ENCODE measurements around the gene PARG.
"Not testable (repeated sequence)": the region's sequence is repeated elsewhere in the genome, so short reads cannot be mapped to it uniquely, and the experiment has no call there.

The PARG gene

GRCh38 chr10:49941447-49942338, at the start of gene PARG, which contains the start of gene TIMM23B:
Gene PARG (minus strand): TSS chr10:49942027. CDS start chr10:49941725, 302 bp downstream.
Gene TIMM23B (plus strand): TSS chr10:49942053. CDS start chr10:49942195, 142 bp downstream.
- peak; percentile 76 to 78 for DNase-seq (ENCODE audit: low read depth in 2 of 2)

DNA sequence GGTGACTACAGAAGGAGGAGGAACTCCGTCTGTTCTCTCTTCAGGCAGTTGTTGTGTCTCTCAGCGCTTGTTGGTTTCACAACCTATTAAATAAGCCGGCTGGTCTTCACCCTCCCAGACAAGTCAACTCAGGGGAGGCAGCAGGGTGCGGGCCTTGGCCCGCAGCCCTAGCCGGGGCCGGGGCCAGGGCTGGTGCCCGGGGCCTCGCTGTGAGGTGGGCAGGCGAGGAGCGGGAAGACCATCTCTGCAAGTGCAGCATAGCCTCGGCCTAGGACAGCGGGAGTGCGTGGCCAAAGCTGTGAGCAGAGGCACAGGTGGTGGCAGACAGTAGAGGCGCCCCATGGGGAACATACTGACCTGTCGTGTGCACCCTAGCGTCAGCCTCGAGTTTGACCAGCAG, 46.5 kb upstream of the PARG start, which contains the start of gene AGAP6:
AGAP6 (plus strand) TSS at position 31 of the 400 bp plus-strand sequence; CDS start at position 341, 310 bp downstream.
- DNase-seq (ENCODE audit: low read depth in 2 of 2) = not testable (repeated sequence)

GRCh38 chr10:49987207-49987606, 45.4 kb upstream of the PARG start:
- not testable (repeated sequence) for DNase-seq (ENCODE audit: low read depth in 2 of 2)

- not testable (repeated sequence) for DNase-seq (ENCODE audit: low read depth in 2 of 2)
Observed at GRCh38 chr10:49977756-49978155, 35.9 kb upstream of the PARG start.

DNA sequence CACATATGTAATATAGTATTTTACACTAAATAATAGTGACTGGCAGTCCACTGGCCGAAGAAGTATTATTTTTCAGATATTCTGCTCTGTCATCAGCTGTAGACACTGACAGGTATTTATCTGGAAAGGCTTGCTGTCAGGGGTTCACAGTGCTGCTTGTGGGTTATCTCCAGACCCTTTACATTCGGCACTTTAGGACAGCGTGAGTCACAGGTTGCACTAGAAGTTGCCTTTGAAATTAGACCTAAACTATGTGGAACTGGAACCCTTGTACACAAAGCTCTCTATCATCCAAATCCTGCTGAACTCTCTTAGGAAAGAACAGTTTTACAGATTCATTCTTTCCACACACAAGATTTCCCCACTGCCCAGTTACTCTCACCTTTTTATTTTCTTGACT, 30.3 kb upstream of the PARG start:
- DNase-seq (ENCODE audit: low read depth in 2 of 2) = not testable (repeated sequence)

- not testable (repeated sequence) for DNase-seq (ENCODE audit: low read depth in 2 of 2)
Observed at GRCh38 chr10:49971466-49971865, 29.6 kb upstream of the PARG start.

GRCh38 chr10:49970331-49970857, 28.6 kb upstream of the PARG start:
- DNase-seq (ENCODE audit: low read depth in 2 of 2) = not testable (repeated sequence)

DNA sequence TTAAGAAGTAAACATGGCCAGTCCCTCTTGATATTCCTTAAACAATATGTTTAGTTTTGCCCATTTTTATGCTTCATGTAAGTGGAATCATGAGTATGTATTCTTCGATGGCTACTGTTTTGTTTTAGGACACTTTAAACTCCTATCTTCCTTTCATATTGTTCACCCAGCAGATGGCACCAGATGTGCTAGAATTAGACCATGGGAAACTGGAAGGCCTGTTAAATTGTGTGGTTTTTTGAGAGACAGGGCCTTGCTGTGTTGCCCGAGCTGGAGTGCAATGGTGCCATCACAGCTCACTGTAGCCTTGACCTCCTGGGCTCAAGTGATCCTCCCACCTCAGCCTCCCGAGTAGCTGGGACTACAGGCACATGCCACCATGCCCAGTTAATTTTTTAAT, 11.3 kb upstream of the PARG start:
- not testable (repeated sequence) for DNase-seq (ENCODE audit: low read depth in 2 of 2)

GRCh38 chr10:49952006-49952405, 10.2 kb upstream of the PARG start:
- DNase-seq (ENCODE audit: low read depth in 2 of 2) = not testable (repeated sequence)

DNA sequence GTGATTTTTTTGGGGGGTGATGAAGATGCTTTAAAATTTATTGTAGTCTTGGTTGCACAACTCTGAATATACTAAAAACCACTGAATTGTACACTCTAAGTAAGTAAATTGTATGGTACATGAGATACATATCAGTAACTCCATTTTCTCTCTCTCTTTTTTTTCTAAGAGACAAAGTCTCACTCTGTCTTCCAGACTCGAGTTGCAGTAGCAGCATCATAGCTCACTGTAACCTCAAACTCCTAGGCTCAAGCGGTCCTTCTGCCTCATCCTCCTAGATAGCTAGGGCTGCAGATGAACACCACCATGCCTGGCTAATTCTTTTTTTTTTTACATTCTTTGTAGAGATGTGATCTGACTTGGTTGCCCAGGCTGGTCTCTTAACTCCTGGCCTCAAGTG, 6.9 kb upstream of the PARG start:
- not testable (repeated sequence) for DNase-seq (ENCODE audit: low read depth in 2 of 2)

DNA sequence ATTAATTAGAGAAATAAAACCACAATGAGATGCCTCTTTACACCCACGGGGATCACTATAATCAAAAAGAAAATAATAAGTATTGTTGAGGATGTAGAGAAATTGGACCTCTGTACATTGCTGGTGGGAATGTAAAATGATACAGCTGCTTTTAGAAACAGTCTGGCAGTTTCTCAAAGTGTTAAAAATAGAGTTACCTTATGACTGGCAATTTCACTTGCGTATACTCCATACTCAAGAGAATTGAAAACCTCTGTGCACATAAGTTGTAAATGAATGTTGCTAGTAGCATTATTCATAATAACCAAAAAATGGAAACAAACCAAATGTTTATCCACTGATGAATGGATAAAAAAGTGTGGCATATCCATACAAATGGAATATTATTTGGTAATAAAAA, 6.3 kb upstream of the PARG start:
- DNase-seq (ENCODE audit: low read depth in 2 of 2) = not testable (repeated sequence)

- not testable (repeated sequence) for DNase-seq (ENCODE audit: low read depth in 2 of 2)
Observed at GRCh38 chr10:49943607-49944006, 1.8 kb upstream of the PARG start.

- DNase-seq (ENCODE audit: low read depth in 2 of 2) = not testable (repeated sequence)
Observed at GRCh38 chr10:49942339-49942705, 495 bp upstream of the PARG start.

GRCh38 chr10:49931959-49932728, 9.7 kb downstream of the PARG start:
- not testable (repeated sequence) for DNase-seq (ENCODE audit: low read depth in 2 of 2)

DNA sequence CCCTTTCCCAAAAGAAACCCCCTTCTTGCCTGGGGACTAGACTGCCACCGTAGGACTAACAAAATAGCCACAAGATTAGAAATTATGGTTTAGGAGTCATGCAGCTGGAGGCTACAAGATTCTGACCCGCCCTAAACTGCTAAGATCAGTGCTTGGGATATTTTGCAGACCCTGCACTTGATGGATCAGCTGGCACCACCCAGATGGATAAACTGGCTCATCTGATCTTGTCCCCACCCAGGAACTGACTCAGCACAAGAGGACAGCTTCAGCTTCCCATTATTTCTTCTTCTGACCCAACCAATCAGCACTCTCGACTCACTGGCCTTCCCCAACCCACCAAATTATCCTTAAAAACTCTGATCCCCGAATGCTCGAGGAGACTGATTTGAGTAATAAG, 10.6 kb downstream of the PARG start:
- DNase-seq (ENCODE audit: low read depth in 2 of 2) = not testable (repeated sequence)

DNA sequence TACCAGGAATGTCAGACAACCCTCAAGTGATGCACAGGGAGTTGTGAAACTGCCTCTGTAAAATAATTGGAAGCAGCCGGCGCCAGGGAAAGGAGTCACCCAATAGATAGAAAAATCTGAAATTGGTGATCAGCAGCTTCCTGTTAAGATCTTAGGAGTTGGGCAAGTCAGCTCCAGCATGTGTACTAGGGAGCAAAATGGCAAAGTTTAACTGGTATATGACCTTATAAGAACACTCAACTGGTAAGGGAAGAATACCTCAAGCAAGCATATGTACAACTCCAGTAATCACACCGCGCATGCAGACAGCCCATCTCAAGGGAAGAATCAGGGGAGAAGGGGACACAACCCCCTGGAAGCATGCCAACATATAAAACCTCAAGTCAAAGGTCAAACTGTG, 18.3 kb downstream of the PARG start:
- DNase-seq (ENCODE audit: low read depth in 2 of 2) = not testable (repeated sequence)

DNA sequence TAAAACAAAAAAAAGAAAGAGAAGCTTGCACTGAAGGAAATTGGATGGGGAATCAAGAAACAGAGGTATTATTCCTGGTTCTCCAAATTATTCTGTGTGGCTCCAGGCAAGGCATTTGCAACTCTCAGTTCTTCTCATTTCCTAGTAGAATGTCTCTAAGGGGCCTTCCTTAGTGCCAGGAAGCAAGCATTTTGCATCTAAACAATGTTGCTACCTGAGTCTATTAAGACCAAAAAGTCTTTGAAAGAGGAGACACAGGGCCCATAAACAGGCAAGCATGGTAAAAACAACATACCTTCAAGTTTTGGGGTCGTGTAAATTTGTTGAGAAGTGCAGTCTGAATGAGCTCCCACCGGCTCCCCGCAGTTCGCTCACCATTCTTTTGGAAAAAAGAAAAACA, 19.8 kb downstream of the PARG start:
- not testable (repeated sequence) for DNase-seq (ENCODE audit: low read depth in 2 of 2)

DNA sequence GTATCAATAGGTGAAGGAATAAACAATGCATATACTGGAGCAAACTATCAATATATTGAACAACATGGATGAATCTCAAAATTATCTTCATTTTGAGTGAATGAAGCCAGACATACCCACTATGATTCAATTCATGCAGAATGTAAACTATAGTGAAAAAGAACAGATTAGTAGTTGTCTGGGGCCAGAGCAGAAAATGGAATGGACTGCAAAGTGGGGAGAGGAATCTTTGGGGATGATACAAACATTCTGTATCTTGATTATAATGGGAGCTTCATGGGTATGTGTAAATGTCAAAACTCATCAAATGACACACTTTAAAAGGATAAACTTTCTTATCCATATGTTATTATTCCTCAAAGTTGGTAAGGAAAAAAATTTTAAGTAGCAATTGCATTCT, 23.9 kb downstream of the PARG start:
- not testable (repeated sequence) for DNase-seq (ENCODE audit: low read depth in 2 of 2)

GRCh38 chr10:49916451-49916850, 25.4 kb downstream of the PARG start:
- not testable (repeated sequence) for DNase-seq (ENCODE audit: low read depth in 2 of 2)

DNA sequence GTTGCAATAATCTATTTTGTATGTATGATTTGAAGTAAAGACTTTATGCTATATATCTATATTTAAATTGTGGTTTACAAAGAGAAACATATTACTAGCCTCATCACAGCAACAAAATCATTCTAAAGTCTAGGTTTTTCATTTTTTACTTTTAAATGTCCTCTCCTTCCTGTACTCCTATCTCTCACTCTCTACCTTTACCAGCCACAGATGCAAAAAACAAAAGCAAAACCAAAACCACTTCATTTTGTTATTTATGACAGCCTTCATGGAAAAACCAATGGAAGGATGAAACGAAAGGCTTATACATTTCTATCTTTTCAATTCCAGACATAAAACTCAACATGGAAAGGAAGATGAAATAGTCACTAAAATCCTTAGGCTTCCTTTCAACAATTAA, 31.5 kb downstream of the PARG start:
- DNase-seq (ENCODE audit: low read depth in 2 of 2) = not testable (repeated sequence)

GRCh38 chr10:49908290-49909080, 33.3 kb downstream of the PARG start:
- DNase-seq (ENCODE audit: low read depth in 2 of 2) = not testable (repeated sequence)
